ENCODE data around the gene SH3GL2. TPM values are rescaled to one million over a fixed set of nuclear protein-coding genes. Genes with fewer than 3 reads are reported as not detected.

SH3GL2 gene
- total RNA-seq, 4 donors from 2014 or later: 0.17 TPM; not detected in 3

DNA sequence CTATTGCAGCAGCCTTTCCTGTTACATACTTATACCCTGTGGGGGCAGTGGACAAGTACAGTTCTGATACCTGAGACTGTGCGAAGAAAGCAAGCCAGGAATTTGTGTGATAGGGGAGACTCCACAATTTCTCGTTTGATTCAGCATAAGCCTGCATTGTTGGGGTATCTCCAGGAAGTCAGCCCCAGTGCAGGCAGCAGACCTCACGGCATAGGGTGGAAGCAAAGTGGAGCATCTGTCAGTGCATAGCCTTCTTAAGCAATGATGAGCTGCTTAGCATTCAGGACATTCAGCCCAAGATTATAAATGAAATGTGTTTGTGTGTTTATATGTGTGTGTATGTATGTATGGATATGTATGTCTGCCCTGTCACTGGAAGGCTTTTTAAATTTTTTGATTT is 157.0 kb downstream of the SH3GL2 start:
- TF ChIP-seq, protein P1, sequence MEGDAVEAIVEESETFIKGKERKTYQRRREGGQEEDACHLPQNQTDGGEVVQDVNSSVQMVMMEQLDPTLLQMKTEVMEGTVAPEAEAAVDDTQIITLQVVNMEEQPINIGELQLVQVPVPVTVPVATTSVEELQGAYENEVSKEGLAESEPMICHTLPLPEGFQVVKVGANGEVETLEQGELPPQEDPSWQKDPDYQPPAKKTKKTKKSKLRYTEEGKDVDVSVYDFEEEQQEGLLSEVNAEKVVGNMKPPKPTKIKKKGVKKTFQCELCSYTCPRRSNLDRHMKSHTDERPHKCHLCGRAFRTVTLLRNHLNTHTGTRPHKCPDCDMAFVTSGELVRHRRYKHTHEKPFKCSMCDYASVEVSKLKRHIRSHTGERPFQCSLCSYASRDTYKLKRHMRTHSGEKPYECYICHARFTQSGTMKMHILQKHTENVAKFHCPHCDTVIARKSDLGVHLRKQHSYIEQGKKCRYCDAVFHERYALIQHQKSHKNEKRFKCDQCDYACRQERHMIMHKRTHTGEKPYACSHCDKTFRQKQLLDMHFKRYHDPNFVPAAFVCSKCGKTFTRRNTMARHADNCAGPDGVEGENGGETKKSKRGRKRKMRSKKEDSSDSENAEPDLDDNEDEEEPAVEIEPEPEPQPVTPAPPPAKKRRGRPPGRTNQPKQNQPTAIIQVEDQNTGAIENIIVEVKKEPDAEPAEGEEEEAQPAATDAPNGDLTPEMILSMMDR (IDR thresholded peaks at IDR 0.05; ENCODE audit: low read depth): no peak

GRCh38 chr9:17739022-17739421 is 160.2 kb downstream of the SH3GL2 start:
- TF ChIP-seq, protein P1 (IDR thresholded peaks at IDR 0.05; ENCODE audit: low read depth): no peak

GRCh38 chr9:17739736-17740135 is 160.9 kb downstream of the SH3GL2 start:
- TF ChIP-seq, protein P1 (IDR thresholded peaks at IDR 0.05; ENCODE audit: low read depth): no peak

GRCh38 chr9:17742067-17742466 is 163.2 kb downstream of the SH3GL2 start:
- TF ChIP-seq, protein P1 (IDR thresholded peaks at IDR 0.05; ENCODE audit: low read depth): no peak

- TF ChIP-seq, protein P1 (IDR thresholded peaks at IDR 0.05; ENCODE audit: low read depth): no peak
Measured at GRCh38 chr9:17744786-17745185, 165.9 kb downstream of the SH3GL2 start.

GRCh38 chr9:17750269-17750668 is 171.4 kb downstream of the SH3GL2 start:
- TF ChIP-seq, protein P1 (IDR thresholded peaks at IDR 0.05; ENCODE audit: low read depth): no peak

DNA sequence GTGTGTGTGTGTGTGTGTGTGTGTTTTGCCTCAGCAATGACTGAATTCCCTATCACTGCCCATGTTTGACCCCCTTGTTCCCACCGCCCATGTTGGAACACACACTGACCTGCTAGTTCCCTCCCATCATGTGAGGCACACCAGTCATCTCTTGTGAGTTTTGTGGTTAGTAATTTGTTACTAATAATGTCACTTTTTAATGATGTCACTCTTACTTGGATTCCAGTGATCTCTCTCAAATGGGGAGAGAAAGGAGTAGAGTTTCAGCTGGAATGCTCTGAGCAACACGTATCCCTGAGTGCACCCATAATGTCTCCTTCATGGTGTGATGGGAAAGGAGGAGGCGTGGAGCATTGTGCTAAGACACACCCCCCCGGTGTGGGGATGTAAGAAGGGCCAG is 172.6 kb downstream of the SH3GL2 start:
- TF ChIP-seq, protein P1 (IDR thresholded peaks at IDR 0.05; ENCODE audit: low read depth): no peak

Measured in subcutaneous adipose tissue (tissue), 4 donors.